T-cell (primary cell): ENCODE data around the gene NIFK. TPM values are rescaled to one million over a fixed set of nuclear protein-coding genes. Genes with fewer than 3 reads are reported as not detected.

Experiments
- ATAC-seq, 4 experiments: fragments of 200-7000 bp in 3 of 4; fragments of 150-1000 bp in 1 of 4; cut with Tn5 transposase; replicated peaks in 1 of 4; 1 replicate in 3 of 4; 2 replicates in 1 of 4; pipeline ENCODE4 v1.10.0; 2021; ENCODE audit warnings: moderate library complexity in 3 of 4, mild to moderate bottlenecking in 2 of 4, moderate number of reproducible peaks in 1 of 4
- CTCF ChIA-PET, 2 donors: fragments of 300-600 bp; sonication (Branson Sonifier 250); formaldehyde crosslinking; loops; one replicate each; lab custom pipeline; 2022; ENCODE audit warnings: antibody characterized with exemption in 2 of 2; lab: Charles Lee
- POLR2A ChIA-PET, 2 donors: fragments of 300-600 bp; sonication (Branson Sonifier 250); formaldehyde crosslinking; loops; one replicate each; lab custom pipeline; 2022; ENCODE audit warnings: antibody characterized with exemption in 2 of 2; lab: Charles Lee
- DNase-seq, 35 experiments: peaks; one replicate each; pipeline versions ENCODE4 v3.0.0 to v3.0.0-alpha.2; 2013 to 2023
- H3K27ac ChIP-seq: one replicate; pipeline ENCODE4 v1.5.1; 2013; ENCODE audit warnings: low read length
- H3K27me3 ChIP-seq, 2 experiments: replicated peaks in 1 of 2; 1 replicate in 1 of 2; 2 replicates in 1 of 2; pipeline versions ENCODE4 v1.6.1 to v1.7.0; 2013; ENCODE audit warnings: low read length in 1 of 2, mixed read lengths in 1 of 2; ENCODE audit not compliant: control insufficient read depth in 2 of 2, insufficient read depth in 2 of 2; ENCODE audit errors: extremely low read depth in 1 of 2
- H3K36me3 ChIP-seq, 2 donors: 1 replicate in 1 of 2; 2 replicates in 1 of 2; pipeline versions ENCODE4 v1.6.1 to v1.7.0; 2013; ENCODE audit warnings: low read length in 1 of 2; ENCODE audit not compliant: control insufficient read depth in 2 of 2, insufficient read depth in 1 of 2; ENCODE audit errors: extremely low read depth in 1 of 2
- H3K4me1 ChIP-seq, 2 experiments: 1 replicate in 1 of 2; 2 replicates in 1 of 2; pipeline versions ENCODE4 v1.6.1 to v1.7.0; 2013; ENCODE audit warnings: low read length in 2 of 2, mixed read lengths in 1 of 2; ENCODE audit not compliant: insufficient read depth in 2 of 2, control insufficient read depth in 1 of 2; ENCODE audit errors: extremely low read depth in 1 of 2
- H3K4me3 ChIP-seq, 2 donors: 1 replicate in 1 of 2; 2 replicates in 1 of 2; pipeline versions ENCODE4 v1.5.1 to v1.7.0; 2013; ENCODE audit warnings: mild to moderate bottlenecking in 2 of 2, low read length in 1 of 2, moderate library complexity in 1 of 2; ENCODE audit not compliant: control insufficient read depth in 1 of 2; ENCODE audit errors: extremely low read depth in 1 of 2
- H3K9me3 ChIP-seq: 2 replicates; pipeline ENCODE4 v1.7.0; 2013
- H3K27ac Mint-ChIP-seq, 2 donors: one replicate each; pipeline ENCODE4 v1.8.0; 2020 to 2021; ENCODE audit warnings: mild to moderate bottlenecking in 2 of 2, mixed read lengths in 2 of 2
- H3K27me3 Mint-ChIP-seq, 2 donors: one replicate each; pipeline ENCODE4 v1.8.0; 2021 to 2022; ENCODE audit warnings: mixed read lengths in 2 of 2
- H3K36me3 Mint-ChIP-seq: one replicate; pipeline ENCODE4 v1.8.0; 2021; ENCODE audit warnings: mixed read lengths
- H3K4me1 Mint-ChIP-seq, 3 donors: one replicate each; pipeline ENCODE4 v1.8.0; 2020 to 2022; ENCODE audit warnings: mixed read lengths in 3 of 3, mild to moderate bottlenecking in 1 of 3
- H3K4me3 Mint-ChIP-seq, 3 donors: one replicate each; pipeline ENCODE4 v1.8.0; 2020 to 2022; ENCODE audit warnings: mild to moderate bottlenecking in 3 of 3, mixed read lengths in 3 of 3, moderate library complexity in 3 of 3
- H3K9me3 Mint-ChIP-seq, 3 donors: one replicate each; pipeline ENCODE4 v1.8.0; 2020 to 2022; ENCODE audit warnings: mixed read lengths in 3 of 3
- WGBS: methylation state at CpG from one replicate; pipeline ENCODE4 v1.1.5; 2013; ENCODE audit warnings: missing lambda C conversion rate; ENCODE audit not compliant: insufficient coverage; 5-methylcytosine and 5-hydroxymethylcytosine counted together
- total RNA-seq, 35 experiments: library from RNA in 6 of 35; stranded (reverse) in 6 of 35; fragments of 120-200 nt in 1 of 35; gene quantifications; one replicate each; pipeline versions ENCODE4 v1.2.1 to v1.2.4 and lab custom pipeline; 2013 to 2026

NIFK gene
- total RNA-seq, 5 donors from 2014 or later (not counting 1 experiment from before 2014, with no cell fraction given) = 29.0 to 60.0 (median 53.9) TPM

DNA sequence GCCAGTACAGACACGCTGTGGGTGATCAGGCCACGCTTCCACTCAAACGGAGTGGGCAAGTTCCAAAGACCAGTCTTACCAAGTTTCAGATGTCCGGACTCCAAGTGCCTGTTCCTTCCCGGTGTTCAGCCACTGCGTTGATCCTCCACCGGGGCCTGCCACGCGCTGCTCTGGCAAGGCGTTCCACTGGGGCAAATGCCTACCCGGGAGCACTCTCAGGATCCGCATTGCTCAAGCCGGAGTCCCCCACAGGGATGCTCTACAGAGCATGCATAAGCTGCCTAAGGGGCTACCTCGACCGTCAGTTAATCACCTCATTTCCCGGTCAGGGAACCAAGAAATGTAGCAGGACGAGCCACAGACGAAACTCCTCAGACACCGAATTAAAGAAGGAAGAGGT is 50.5 kb downstream of the NIFK start:
- Mint-ChIP-seq H3K9me3 (peaks cover 15 to 21% (median 18%) of the 10 kb centered on the region in 3 donors), H3K27ac (no peak overlapping the region), H3K27me3 (no peaks in the 10 kb centered on the region), H3K4me3 (no peak overlapping the region), H3K4me1 (peaks cover 0 to 2% (median 0%) of the 10 kb centered on the region in 3 donors), H3K36me3 (peaks cover 4% of the 10 kb centered on the region)
- Histone ChIP-seq H3K27ac (no peak overlapping the region), H3K27me3 (peaks cover 0 to 2% of the 10 kb centered on the region in 2 experiments), H3K36me3 (no peaks in the 10 kb centered on the region), H3K4me1 (no peaks in the 10 kb centered on the region), H3K4me3 (no peak overlapping the region), H3K9me3 (no peaks in the 10 kb centered on the region)
- WGBS = 91% methylated on average over 19 of the region's 19 CpGs
- ATAC-seq (no peak), DNase-seq (no peak)
- POLR2A ChIA-PET = no interaction called here
- CTCF ChIA-PET = no interaction called here

DNA sequence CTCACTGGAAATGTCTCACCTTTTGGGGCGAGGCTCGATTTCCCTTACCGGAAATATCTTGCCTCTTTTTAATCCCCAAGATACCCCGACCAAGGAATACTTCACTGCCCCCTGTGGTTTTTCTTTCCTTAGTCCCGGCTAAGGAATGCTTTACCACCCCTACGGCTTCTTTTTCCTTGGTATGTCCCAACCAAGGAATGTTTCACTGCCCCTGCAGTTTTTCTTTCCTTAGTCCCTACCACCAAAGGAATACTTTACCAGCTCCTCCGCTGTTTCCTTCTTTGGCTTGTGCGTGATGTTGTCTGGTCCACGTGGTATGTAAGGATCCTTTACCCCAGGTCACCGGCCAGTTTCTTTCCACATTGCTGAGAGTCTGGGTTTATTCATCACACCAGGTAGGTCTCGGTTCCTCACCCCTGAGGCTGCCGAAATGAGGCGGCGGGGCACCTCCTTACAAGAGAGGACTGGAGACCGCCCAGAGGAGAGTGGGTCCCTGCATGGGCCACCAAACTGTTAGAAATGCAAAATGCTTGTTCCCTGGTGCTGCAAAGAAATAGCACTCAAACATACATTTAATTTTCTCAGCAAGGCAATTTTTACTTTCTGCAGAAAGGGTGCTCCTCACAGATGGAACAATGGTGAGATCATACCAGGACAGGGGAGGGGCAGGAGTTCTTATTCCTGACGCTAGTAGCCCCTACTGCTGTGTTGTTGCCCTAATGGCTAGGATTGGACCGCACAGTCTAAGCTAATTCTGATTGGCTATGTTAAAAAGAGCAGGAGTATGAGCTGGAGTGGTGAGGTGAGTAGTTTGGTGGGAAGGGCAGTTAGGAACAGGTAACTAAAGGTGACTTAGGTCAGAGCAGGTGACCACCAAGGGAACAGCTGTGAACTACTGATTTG is 54.0 kb downstream of the NIFK start:
- H3K36me3 Mint-ChIP-seq = peaks cover 6% of the 10 kb centered on the region
- H3K27ac ChIP-seq = no peak overlapping the region
- ChIA-PET POLR2A (no interaction called here), CTCF (interaction anchor here in 1 of 2 donors (0.7 kb wide), 1 partner anchor 70 kb away, joined by 7 read pairs; no protein-coding TSS in a partner anchor)
- no peak overlapping the region for H3K4me3 ChIP-seq
- no peaks in the 10 kb centered on the region for H3K27me3 Mint-ChIP-seq
- no peak overlapping the region for H3K4me3 Mint-ChIP-seq
- H3K27ac Mint-ChIP-seq = no peak overlapping the region
- no peaks in the 10 kb centered on the region for H3K27me3 ChIP-seq
- peaks cover 25 to 35% (median 30%) of the 10 kb centered on the region in 3 donors for H3K9me3 Mint-ChIP-seq
- 94% methylated on average over 14 of the region's 17 CpGs for WGBS
- DNase-seq = no peak
- no peaks in the 10 kb centered on the region for H3K4me1 ChIP-seq
- H3K4me1 Mint-ChIP-seq = no peaks in the 10 kb centered on the region
- no peaks in the 10 kb centered on the region for H3K9me3 ChIP-seq
- no peak for ATAC-seq
- H3K36me3 ChIP-seq = no peaks in the 10 kb centered on the region

DNA sequence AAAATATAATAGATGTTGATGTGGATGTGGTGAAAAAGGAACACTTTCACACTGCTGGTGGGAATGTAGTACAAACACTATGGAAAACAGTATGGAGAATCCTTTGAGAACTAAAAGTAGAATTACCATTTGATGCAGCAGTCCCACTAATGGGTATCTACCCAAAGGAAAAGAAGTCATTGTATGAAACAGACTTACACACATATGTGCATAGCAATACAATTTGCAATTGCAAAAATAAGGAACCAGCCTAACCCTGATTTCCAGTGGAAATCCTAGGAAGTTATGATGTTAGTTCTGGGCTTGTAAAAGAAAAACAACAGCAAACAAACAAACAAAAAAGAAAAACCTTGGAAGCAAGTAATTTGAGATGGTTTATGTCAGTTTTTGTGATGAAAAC is 58.8 kb downstream of the NIFK start:
- POLR2A ChIA-PET = no interaction called here
- peaks cover 11% of the 10 kb centered on the region for H3K36me3 Mint-ChIP-seq
- H3K9me3 Mint-ChIP-seq = peaks cover 20 to 51% (median 36%) of the 10 kb centered on the region in 3 donors

More for the DNA sequence above, 58.8 kb downstream of the NIFK start:
- DNase-seq = no peak
- H3K9me3 ChIP-seq = no peaks in the 10 kb centered on the region
- Mint-ChIP-seq H3K27me3 (no peaks in the 10 kb centered on the region), H3K27ac (no peak overlapping the region), H3K4me3 (no peak overlapping the region), H3K4me1 (no peaks in the 10 kb centered on the region)
- H3K36me3 ChIP-seq = no peaks in the 10 kb centered on the region
- no peak for ATAC-seq
- H3K4me1 ChIP-seq = no peaks in the 10 kb centered on the region
- H3K4me3 ChIP-seq = no peak overlapping the region
- H3K27ac ChIP-seq = no peak overlapping the region
- H3K27me3 ChIP-seq = no peaks in the 10 kb centered on the region
- CTCF ChIA-PET = interaction anchor here in 1 of 2 donors (0.6 kb wide), 1 partner anchor 87 kb away, joined by 4 read pairs; no protein-coding TSS in a partner anchor

Other genes with a start within 250 kb of the NIFK start
- not detected for gene RNU4ATAC, start 206.0 kb downstream of the NIFK start, total RNA-seq
- gene CLASP1, start 87.4 kb downstream of the NIFK start, total RNA-seq = 10 to 100 TPM; 57.8 to 72.8 (median 65.1) TPM
- 10 to 100 TPM; 45.3 to 58.1 (median 48.4) TPM for gene TSN, start 18.8 kb upstream of the NIFK start, total RNA-seq